Neural progenitor cell (in vitro differentiated cells): ENCODE measurements around the gene VPS4B. TPM values are rescaled to one million over a fixed set of nuclear protein-coding genes. Genes with fewer than 3 reads are reported as not detected.

Source experiments
- DNase-seq: peaks from one replicate; pipeline ENCODE4 v3.0.0-alpha.2; 2016; ENCODE audit warnings: low spot score
- H2AFZ ChIP-seq: fragments of 200-600 bp; sonication (generic); replicated peaks from 2 replicates; pipeline ENCODE4 v1.6.1; 2016; ENCODE audit warnings: antibody characterized with exemption
- H3F3A ChIP-seq: fragments of 200-600 bp; sonication (generic); 2 replicates; pipeline ENCODE4 v1.6.1; 2016; ENCODE audit warnings: antibody characterized with exemption, low read depth
- H3K27ac ChIP-seq: fragments of 200-600 bp; sonication (generic); 2 replicates; pipeline ENCODE4 v1.5.1; 2016; ENCODE audit warnings: mild to moderate bottlenecking
- H3K27me3 ChIP-seq: fragments of 200-600 bp; sonication (generic); 2 replicates; pipeline ENCODE4 v1.6.1; 2016; ENCODE audit warnings: mild to moderate bottlenecking, moderate library complexity
- H3K36me3 ChIP-seq: fragments of 200-600 bp; sonication (generic); 2 replicates; pipeline ENCODE4 v1.5.1; 2016
- H3K4me1 ChIP-seq: fragments of 200-600 bp; sonication (generic); 2 replicates; pipeline ENCODE4 v1.6.1; 2016; ENCODE audit warnings: mixed run types
- H3K4me2 ChIP-seq: fragments of 200-600 bp; sonication (generic); 2 replicates; pipeline ENCODE4 v1.6.1; 2016
- H3K4me3 ChIP-seq: fragments of 200-600 bp; sonication (generic); 2 replicates; pipeline ENCODE4 v1.5.1; 2016
- H3K79me2 ChIP-seq: fragments of 200-600 bp; sonication (generic); 2 replicates; pipeline ENCODE4 v1.6.1; 2016; ENCODE audit warnings: low read depth
- H3K9ac ChIP-seq: fragments of 200-600 bp; sonication (generic); 2 replicates; pipeline ENCODE4 v1.6.1; 2016
- H3K9me3 ChIP-seq: fragments of 200-600 bp; sonication (generic); 2 replicates; pipeline ENCODE4 v1.5.1; 2016; ENCODE audit warnings: low read depth
- H4K20me1 ChIP-seq: fragments of 200-600 bp; sonication (generic); 2 replicates; pipeline ENCODE4 v1.6.1; 2016; ENCODE audit warnings: low read depth
- H3K27ac Mint-ChIP-seq: 3 replicates; pipeline ENCODE4 v1.8.0; 2021; ENCODE audit warnings: mixed read lengths
- H3K27me3 Mint-ChIP-seq: 2 replicates; pipeline ENCODE4 v1.8.0; 2022; ENCODE audit warnings: low read depth, mild to moderate bottlenecking, inconsistent platforms, moderate library complexity, mixed read lengths; ENCODE audit not compliant: insufficient read depth
- H3K36me3 Mint-ChIP-seq: 3 replicates; pipeline ENCODE4 v1.8.0; 2021; ENCODE audit warnings: mixed read lengths
- H3K4me1 Mint-ChIP-seq: 3 replicates; pipeline ENCODE4 v1.8.0; 2021; ENCODE audit warnings: mixed read lengths
- H3K4me3 Mint-ChIP-seq: 3 replicates; pipeline ENCODE4 v1.8.0; 2021; ENCODE audit warnings: mild to moderate bottlenecking, moderate library complexity, mixed read lengths
- H3K9me3 Mint-ChIP-seq: 3 replicates; pipeline ENCODE4 v1.8.0; 2020; ENCODE audit warnings: mixed read lengths
- EZH2 ChIP-seq: fragments of 200-600 bp; sonication (generic); IDR thresholded peaks from 2 replicates; pipeline ENCODE4 v1.6.1; 2017; ENCODE audit warnings: antibody characterized with exemption, mild to moderate bottlenecking, moderate library complexity
- EZH2phosphoT487 ChIP-seq: fragments of 200-600 bp; sonication (generic); IDR thresholded peaks from 2 replicates; pipeline ENCODE4 v1.6.1; 2017; ENCODE audit warnings: antibody characterized with exemption
- total RNA-seq: library from RNA; depleted of rRNA; stranded (reverse); fragments of >200 nt; gene quantifications from 2 replicates; pipeline ENCODE4 v1.2.3, GENCODE V29; 2015; ENCODE audit warnings: low replicate concordance
- TF ChIP-seq, protein P1 (sequence below): fragments of 200-600 bp; sonication (generic); IDR thresholded peaks from 2 replicates; pipeline ENCODE4 v1.5.1; 2017; ENCODE audit warnings: antibody characterized with exemption, mild to moderate bottlenecking

The VPS4B gene
- total RNA-seq, 1 donor from 2014 or later: 42.2 TPM

DNA sequence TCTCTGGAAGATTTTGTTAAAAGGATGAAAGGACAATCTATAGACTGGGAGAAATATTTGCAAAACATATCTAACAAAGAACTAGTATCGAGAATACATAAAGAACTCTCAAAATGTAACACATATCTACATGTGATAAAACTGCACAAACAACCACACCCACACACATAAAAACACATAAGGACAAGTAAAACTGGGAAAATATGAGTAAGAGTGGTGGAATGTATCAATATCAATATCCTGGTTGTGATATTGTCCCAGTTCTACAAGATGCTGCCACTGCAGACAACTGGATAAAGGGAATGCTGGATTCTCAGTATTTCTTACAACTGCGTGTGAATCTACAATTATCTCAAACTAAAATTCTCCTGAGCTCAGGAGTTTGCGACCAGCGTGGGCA is 9.3 kb downstream of the VPS4B start:
- H3K9me3 Mint-ChIP-seq: no peaks in the 10 kb centered on the region
- no peak overlapping the region for H3K4me3 ChIP-seq
- no peak for DNase-seq
- H3K9me3 ChIP-seq: no peaks in the 10 kb centered on the region
- no peak overlapping the region for H3K4me2 ChIP-seq
- H3F3A ChIP-seq: no peaks in the 10 kb centered on the region
- H3K27ac ChIP-seq: no peak overlapping the region
- H3K79me2 ChIP-seq: peaks cover 64% of the 10 kb centered on the region
- no peak overlapping the region for H3K9ac ChIP-seq
- H3K27me3 ChIP-seq: no peaks in the 10 kb centered on the region
- H3K4me1 Mint-ChIP-seq: no peaks in the 10 kb centered on the region
- no peak overlapping the region for H3K27ac Mint-ChIP-seq
- H4K20me1 ChIP-seq: peaks cover 8% of the 10 kb centered on the region
- no peaks in the 10 kb centered on the region for H3K27me3 Mint-ChIP-seq
- H2AFZ ChIP-seq: no peak overlapping the region
- TF ChIP-seq EZH2 (no peak), EZH2phosphoT487 (no peak)
- TF ChIP-seq, protein P1, sequence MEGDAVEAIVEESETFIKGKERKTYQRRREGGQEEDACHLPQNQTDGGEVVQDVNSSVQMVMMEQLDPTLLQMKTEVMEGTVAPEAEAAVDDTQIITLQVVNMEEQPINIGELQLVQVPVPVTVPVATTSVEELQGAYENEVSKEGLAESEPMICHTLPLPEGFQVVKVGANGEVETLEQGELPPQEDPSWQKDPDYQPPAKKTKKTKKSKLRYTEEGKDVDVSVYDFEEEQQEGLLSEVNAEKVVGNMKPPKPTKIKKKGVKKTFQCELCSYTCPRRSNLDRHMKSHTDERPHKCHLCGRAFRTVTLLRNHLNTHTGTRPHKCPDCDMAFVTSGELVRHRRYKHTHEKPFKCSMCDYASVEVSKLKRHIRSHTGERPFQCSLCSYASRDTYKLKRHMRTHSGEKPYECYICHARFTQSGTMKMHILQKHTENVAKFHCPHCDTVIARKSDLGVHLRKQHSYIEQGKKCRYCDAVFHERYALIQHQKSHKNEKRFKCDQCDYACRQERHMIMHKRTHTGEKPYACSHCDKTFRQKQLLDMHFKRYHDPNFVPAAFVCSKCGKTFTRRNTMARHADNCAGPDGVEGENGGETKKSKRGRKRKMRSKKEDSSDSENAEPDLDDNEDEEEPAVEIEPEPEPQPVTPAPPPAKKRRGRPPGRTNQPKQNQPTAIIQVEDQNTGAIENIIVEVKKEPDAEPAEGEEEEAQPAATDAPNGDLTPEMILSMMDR: no peak
- H3K4me3 Mint-ChIP-seq: no peak overlapping the region
- peaks cover 8% of the 10 kb centered on the region for H3K36me3 ChIP-seq
- H3K4me1 ChIP-seq: no peaks in the 10 kb centered on the region
- peaks cover 9% of the 10 kb centered on the region for H3K36me3 Mint-ChIP-seq

DNA sequence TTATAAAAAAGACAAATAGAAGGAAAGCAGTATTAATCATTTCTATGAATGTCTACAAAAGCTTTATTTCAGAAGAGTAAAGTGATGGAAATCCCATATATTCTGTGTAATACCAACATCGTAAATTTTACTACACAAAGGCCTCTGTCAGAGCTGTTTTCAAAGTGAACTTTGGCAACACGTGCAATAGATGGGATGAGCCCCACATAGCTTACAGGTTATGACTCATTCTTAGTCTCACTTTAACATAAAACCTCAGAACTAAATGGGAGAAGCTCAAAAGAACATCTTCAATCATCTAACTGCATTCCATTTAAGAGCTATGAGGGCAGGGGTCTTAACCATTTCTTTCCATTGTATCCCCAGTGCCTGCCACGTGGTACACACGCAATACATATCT is 11.5 kb downstream of the VPS4B start:
- DNase-seq: no peak
- Histone ChIP-seq H3K36me3 (peaks cover 8% of the 10 kb centered on the region), H3K27ac (no peak overlapping the region), H3K79me2 (peaks cover 42% of the 10 kb centered on the region), H3K4me3 (no peak overlapping the region), H4K20me1 (peaks cover 6% of the 10 kb centered on the region), H3K9ac (no peak overlapping the region), H2AFZ (no peak overlapping the region), H3K27me3 (no peaks in the 10 kb centered on the region), H3K4me1 (no peaks in the 10 kb centered on the region), H3K4me2 (no peak overlapping the region), H3K9me3 (no peaks in the 10 kb centered on the region), H3F3A (no peaks in the 10 kb centered on the region)
- H3K27me3 Mint-ChIP-seq: no peaks in the 10 kb centered on the region
- H3K9me3 Mint-ChIP-seq: no peaks in the 10 kb centered on the region
- no peak for TF ChIP-seq EZH2
- no peak for TF ChIP-seq EZH2phosphoT487
- TF ChIP-seq, protein P1: no peak
- H3K4me3 Mint-ChIP-seq: no peak overlapping the region
- peaks cover 9% of the 10 kb centered on the region for H3K36me3 Mint-ChIP-seq
- H3K27ac Mint-ChIP-seq: no peak overlapping the region
- H3K4me1 Mint-ChIP-seq: no peaks in the 10 kb centered on the region

DNA sequence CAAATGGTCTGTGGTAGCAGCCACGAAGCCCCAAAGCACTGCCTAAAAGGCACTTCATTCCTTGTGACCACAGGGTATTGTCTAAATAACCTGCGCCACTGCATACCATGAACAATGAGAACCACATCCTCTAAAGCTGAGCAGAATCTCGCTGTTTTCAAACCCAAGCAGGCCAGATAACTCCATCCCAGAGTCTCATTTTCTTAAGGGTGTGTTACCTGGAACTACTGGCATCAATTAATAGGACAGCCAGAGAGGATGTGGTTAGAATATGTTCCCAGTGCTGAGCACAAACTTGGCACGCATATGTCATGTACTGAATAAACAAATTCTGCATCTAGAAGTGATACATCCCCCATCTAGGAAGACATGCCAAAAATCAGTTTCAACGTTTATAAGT is 13.0 kb downstream of the VPS4B start:
- Histone ChIP-seq H2AFZ (no peak overlapping the region), H3K27me3 (no peaks in the 10 kb centered on the region), H3K4me3 (no peak overlapping the region), H3K4me2 (no peak overlapping the region), H4K20me1 (peaks cover 6% of the 10 kb centered on the region), H3K36me3 (peaks cover 10% of the 10 kb centered on the region), H3K79me2 (peaks cover 27% of the 10 kb centered on the region), H3F3A (no peaks in the 10 kb centered on the region), H3K4me1 (no peaks in the 10 kb centered on the region), H3K27ac (no peak overlapping the region), H3K9me3 (no peaks in the 10 kb centered on the region), H3K9ac (no peak overlapping the region)
- Mint-ChIP-seq H3K4me3 (no peak overlapping the region), H3K27ac (no peak overlapping the region), H3K4me1 (no peaks in the 10 kb centered on the region), H3K27me3 (no peaks in the 10 kb centered on the region), H3K36me3 (peaks cover 4% of the 10 kb centered on the region), H3K9me3 (no peaks in the 10 kb centered on the region)
- no peak for TF ChIP-seq EZH2phosphoT487
- no peak for TF ChIP-seq EZH2
- TF ChIP-seq, protein P1: no peak
- no peak for DNase-seq
